GM10266 (cell line): ENCODE results near the gene MTARC2.
"Not testable (repeated sequence)": the region's sequence is repeated elsewhere in the genome, so short reads cannot be mapped to it uniquely, and the experiment has no call there.

ENCODE experiments used
- DNase-seq: peaks from one replicate; pipeline ENCODE4 v3.0.0; 2012; ENCODE audit errors: extremely low spot score
- TF ChIP-seq, protein P1 (sequence below): IDR thresholded peaks from 2 replicates; pipeline ENCODE4 v1.5.1; 2012; ENCODE audit warnings: mild to moderate bottlenecking, low read depth; ENCODE audit not compliant: control insufficient read depth, insufficient read depth; ENCODE audit errors: missing control alignments

The MTARC2 gene

DNA sequence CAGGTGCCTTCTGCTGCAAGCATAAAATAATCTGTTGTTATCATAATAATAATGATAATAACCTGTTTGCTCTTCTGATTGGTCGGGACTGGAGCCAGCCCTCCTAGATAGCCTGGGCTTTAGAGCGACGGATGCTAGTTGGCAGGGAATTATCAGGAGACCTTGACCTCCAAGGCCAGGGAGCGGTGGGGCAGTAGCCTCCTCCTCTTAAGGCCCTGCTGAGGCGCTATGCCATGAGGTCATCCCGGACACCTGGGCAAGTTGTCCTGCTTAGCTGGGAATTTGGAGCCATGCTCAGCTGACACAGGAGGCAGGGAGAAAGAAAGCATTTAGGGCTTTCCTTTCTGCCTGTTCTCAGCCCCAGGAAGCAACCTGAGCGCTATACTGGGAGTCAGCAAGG lies 42.3 kb upstream of the MTARC2 start:
- TF ChIP-seq, protein P1, sequence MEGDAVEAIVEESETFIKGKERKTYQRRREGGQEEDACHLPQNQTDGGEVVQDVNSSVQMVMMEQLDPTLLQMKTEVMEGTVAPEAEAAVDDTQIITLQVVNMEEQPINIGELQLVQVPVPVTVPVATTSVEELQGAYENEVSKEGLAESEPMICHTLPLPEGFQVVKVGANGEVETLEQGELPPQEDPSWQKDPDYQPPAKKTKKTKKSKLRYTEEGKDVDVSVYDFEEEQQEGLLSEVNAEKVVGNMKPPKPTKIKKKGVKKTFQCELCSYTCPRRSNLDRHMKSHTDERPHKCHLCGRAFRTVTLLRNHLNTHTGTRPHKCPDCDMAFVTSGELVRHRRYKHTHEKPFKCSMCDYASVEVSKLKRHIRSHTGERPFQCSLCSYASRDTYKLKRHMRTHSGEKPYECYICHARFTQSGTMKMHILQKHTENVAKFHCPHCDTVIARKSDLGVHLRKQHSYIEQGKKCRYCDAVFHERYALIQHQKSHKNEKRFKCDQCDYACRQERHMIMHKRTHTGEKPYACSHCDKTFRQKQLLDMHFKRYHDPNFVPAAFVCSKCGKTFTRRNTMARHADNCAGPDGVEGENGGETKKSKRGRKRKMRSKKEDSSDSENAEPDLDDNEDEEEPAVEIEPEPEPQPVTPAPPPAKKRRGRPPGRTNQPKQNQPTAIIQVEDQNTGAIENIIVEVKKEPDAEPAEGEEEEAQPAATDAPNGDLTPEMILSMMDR = no peak
- no peak for DNase-seq

DNA sequence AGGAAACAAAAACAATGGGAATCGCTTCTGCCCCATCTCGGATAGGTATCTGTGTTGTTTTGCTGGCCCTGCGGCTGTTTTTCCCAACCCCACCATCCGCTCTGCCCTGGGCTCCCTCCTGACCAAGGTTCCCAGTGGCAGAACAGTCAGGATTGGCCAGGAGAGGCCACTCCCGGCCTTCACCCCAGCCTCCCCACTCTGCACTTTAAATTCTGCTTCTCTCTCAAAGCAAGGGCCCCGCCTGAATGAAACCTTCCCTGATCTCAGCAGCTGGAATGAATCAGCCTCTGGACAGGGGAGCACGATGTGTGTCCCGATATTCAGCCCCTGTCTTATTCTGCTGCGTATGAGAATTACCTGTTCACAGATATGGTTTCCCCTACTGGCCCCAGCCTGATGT lies 41.6 kb upstream of the MTARC2 start:
- DNase-seq = no peak
- TF ChIP-seq, protein P1 = no peak

DNA sequence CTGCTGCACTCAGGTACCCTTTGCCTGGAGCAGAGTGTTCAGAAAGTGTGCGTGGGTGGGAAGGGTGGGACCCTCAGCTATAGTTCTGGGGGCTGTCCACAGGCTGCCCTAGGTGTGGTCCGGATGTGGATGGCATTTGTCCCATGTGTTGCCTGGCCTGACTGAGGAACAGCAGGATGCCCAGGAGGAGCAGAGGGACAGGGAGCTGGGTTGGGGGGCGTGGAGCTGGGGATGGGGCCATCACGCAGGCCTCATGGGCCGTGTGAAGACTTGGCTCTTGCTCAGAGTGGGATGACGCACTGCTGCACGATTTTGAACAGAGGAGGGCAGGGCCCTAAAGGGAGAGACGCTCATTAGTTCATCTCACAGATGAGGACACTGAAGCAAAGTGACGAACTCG lies 41.0 kb upstream of the MTARC2 start:
- TF ChIP-seq, protein P1 = no peak

DNA sequence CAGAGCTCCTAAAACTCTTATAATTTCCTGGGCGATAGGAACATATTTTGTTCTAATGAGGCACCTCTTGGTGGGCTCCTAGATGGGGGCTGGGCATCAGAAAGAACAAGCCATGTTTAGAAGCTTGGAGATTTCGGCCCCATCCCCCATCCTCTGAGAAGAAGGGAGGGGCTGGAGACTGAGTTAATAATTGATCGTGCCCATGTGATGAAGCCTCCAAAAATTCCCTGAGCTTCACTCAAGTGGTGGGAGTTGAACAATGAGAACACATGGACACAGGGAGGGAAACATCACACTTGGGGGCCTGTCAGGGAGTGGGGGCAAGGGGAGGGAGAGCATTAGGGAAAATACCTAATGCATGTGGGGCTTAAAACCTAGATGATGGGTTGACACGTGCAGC lies 39.9 kb upstream of the MTARC2 start:
- DNase-seq = no peak
- TF ChIP-seq, protein P1 = no peak

More for the DNA sequence above, 41.0 kb upstream of the MTARC2 start:
- no peak for DNase-seq

DNA sequence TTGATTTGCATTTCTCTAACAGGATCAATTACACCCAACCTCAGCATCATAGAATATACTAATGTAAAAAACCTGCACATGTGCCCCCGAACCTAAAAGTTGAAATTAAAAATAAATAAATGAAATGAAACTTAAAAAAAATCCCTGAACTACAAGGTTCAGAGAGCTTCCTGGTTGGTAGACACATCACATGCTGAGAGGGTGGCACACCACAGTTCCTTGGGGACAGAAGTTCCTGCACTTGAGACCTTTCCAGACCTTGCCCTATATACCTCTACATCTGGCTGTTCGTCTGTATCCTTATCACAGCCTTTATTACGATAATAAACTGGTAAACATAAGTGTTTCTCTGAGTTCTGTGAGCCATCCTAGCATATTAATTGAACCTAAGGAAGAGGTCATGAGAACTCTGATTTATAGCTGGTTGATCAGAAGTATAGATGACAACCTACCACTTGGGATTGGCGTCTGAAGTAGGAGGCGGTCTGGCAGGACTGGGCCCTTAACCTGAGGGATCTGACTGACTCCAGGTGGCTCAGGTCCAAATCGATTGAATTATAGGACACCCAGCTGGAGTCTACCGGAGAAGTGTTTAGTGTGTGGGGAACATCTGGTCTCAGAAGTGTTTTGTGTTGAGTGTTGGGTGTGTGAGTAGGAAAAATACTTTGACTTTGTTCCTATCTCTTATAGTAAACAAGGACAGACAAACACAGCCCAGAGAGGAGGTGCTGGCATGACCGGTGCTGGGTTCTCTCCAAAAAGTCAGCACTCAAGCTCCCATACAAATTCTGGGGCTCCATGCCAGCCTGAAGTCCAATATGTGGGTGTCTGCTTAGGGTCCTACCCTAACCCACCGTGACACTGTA lies 39.0 kb upstream of the MTARC2 start:
- TF ChIP-seq, protein P1 = no peak
- no peak for DNase-seq

DNA sequence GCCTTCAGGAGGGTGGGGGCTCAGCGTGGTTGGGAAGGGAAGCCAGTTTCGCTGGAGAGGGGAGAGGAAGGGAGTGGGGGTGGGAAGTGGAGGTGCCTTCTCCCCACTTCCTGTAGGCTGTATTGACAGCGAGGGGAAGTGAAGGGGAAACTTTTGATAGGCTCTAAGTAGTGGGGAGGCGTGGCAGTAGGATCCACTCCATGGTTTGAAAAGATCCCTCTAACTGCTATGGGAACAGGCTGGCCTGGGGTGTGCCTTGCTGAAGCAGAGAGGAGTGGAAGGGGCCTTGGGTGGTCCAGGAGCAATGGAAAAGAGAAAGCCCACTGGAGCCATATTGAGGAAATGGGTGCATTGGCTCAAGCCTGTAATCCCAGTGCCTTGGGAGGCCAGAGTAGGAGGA lies 37.8 kb upstream of the MTARC2 start:
- TF ChIP-seq, protein P1 = no peak

DNA sequence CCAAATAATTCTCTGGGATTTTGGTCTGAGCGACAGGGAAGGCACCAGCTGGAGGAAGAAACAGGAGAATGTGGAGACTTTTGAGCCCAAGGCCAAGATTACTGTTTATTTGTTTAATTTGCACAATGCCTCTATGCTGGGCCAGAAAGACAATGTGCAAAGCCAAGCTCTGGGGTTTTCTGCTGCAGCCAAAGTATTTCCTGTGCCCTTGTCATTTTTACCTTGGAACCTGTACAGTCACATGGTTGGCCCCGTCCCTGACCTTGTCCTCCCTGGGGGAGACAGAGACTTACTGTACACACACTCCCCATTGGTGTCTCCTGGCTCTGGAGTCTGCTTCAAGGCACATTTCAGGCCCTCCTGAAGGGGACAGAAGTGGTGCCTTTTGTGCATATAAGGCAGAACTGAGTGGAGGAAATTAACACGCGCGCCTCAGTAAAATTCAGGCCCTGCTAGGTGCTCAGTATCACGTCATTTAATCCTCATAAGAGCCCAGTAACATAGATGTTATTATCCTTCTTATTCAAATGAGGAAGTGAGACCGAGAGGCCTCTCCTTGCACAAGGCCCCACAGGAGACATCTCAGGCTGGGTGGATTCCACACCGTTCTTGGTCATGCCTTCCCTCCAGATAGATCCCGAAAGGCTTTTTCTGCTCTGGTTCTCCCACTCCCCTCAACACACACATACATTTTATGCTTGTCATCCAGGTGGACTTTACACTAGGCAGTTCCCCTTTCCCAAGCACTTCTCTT lies 36.9 kb upstream of the MTARC2 start:
- TF ChIP-seq, protein P1 = no peak
- peak; percentile 1 for DNase-seq

More for the DNA sequence above, 37.8 kb upstream of the MTARC2 start:
- no peak for DNase-seq

DNA sequence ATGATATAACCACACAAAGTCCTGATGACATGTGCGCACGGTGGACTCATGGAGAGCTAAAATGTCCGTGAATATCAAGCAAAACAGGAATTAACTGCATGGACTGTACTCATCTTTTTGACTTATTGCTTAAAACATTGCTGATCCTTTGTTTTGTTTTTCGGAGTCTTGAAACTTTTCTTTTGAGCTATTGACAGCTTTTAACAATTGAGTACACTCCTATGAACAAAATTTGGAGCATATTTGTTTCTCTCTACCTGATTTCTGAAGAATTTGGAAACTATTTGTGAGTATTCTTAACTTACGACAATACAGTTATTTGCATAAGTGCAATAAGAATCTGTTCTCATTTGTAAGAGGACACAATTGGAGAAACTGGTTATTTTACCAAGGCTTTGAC lies 32.1 kb upstream of the MTARC2 start:
- not testable (repeated sequence) for DNase-seq
